Measurements from ENCODE around the gene XG. TPM values are rescaled to one million over a fixed set of nuclear protein-coding genes. Genes with fewer than 3 reads are reported as not detected.

Gene XG
- polyA plus RNA-seq, 3 donors, result not detected

- intact Hi-C loops (cut with micrococcal nuclease), result no loop called here
- Histone ChIP-seq H3K4me3 (replicated peaks in 1 of 3; ENCODE audit: low read depth in 2 of 3, low read length in 3 of 3) (no peak overlapping the region), H3K36me3 (replicated peaks in 1 of 2; ENCODE audit: control insufficient read depth in 1 of 2, insufficient read depth in 2 of 2, low read length in 2 of 2) (no peaks in the 10 kb centered on the region), H3K4me1 (ENCODE audit: control insufficient read depth in 1 of 2, insufficient read depth in 2 of 2, low read length in 2 of 2) (no peaks in the 10 kb centered on the region), H3K4me2 (replicated peaks; ENCODE audit: extremely low read depth, low read length, poor library complexity, severe bottlenecking) (no peak overlapping the region), H3K79me2 (ENCODE audit: insufficient read depth, low read length) (no peaks in the 10 kb centered on the region), H4K20me1 (ENCODE audit: insufficient read depth, low read length) (no peaks in the 10 kb centered on the region), H3K27me3 (ENCODE audit: control insufficient read depth in 2 of 2, insufficient read depth in 2 of 2, low read length in 2 of 2) (no peaks in the 10 kb centered on the region), H3K27ac (ENCODE audit: low read depth in 1 of 2, low read length in 2 of 2) (no peak overlapping the region), H3K9ac (ENCODE audit: insufficient read depth, low read length, poor library complexity, severe bottlenecking) (no peak overlapping the region), H3K9me3 (replicated peaks in 1 of 2; ENCODE audit: control insufficient read depth in 1 of 2, insufficient read depth in 1 of 2, low read length in 2 of 2) (no peaks in the 10 kb centered on the region), H2AFZ (ENCODE audit: insufficient read depth, low read depth, low read length, poor library complexity, severe bottlenecking) (no peak overlapping the region)
- no peak overlapping the region for H3K27ac Mint-ChIP-seq
- peaks cover 0 to 6% (median 4%) of the 10 kb centered on the region in 7 donors for H3K9me3 Mint-ChIP-seq
- TF ChIP-seq CTCF (IDR thresholded peaks at IDR 0.05), result no peak
- H3K4me3 Mint-ChIP-seq, result no peak overlapping the region
- H3K36me3 Mint-ChIP-seq, result no peaks in the 10 kb centered on the region
- peaks cover 0 to 5% (median 0%) of the 10 kb centered on the region in 3 donors for H3K27me3 Mint-ChIP-seq (ENCODE audit: low read depth in 3 of 3)
- 92% methylated on average over 2 of the region's 2 CpGs for WGBS (ENCODE audit: insufficient coverage)
- no peak for DNase-seq
- H3K4me1 Mint-ChIP-seq, result no peaks in the 10 kb centered on the region
These were observed 103.9 kb downstream of the XG start for GRCh38 chrX:2855761-2856160.

GRCh38 chrX:2857566-2857965 lies 105.7 kb downstream of the XG start:
- Mint-ChIP-seq H3K4me1 (no peaks in the 10 kb centered on the region), H3K27me3 (ENCODE audit: low read depth in 3 of 3) (peaks cover 0 to 5% (median 0%) of the 10 kb centered on the region in 3 donors), H3K9me3 (peaks cover 0 to 5% (median 4%) of the 10 kb centered on the region in 7 donors), H3K4me3 (no peak overlapping the region), H3K27ac (no peak overlapping the region), H3K36me3 (no peaks in the 10 kb centered on the region)
- no peak overlapping the region for H3K4me2 ChIP-seq (replicated peaks; ENCODE audit: extremely low read depth, low read length, poor library complexity, severe bottlenecking)
- H3K27ac ChIP-seq (ENCODE audit: low read depth in 1 of 2, low read length in 2 of 2), result no peak overlapping the region
- H3K9ac ChIP-seq (ENCODE audit: insufficient read depth, low read length, poor library complexity, severe bottlenecking), result no peak overlapping the region
- no peaks in the 10 kb centered on the region for H4K20me1 ChIP-seq (ENCODE audit: insufficient read depth, low read length)
- H3K79me2 ChIP-seq (ENCODE audit: insufficient read depth, low read length), result no peaks in the 10 kb centered on the region
- no peaks in the 10 kb centered on the region for H3K9me3 ChIP-seq (replicated peaks in 1 of 2; ENCODE audit: control insufficient read depth in 1 of 2, insufficient read depth in 1 of 2, low read length in 2 of 2)
- no peak overlapping the region for H2AFZ ChIP-seq (ENCODE audit: insufficient read depth, low read depth, low read length, poor library complexity, severe bottlenecking)
- H3K4me1 ChIP-seq (ENCODE audit: control insufficient read depth in 1 of 2, insufficient read depth in 2 of 2, low read length in 2 of 2), result no peaks in the 10 kb centered on the region
- H3K36me3 ChIP-seq (replicated peaks in 1 of 2; ENCODE audit: control insufficient read depth in 1 of 2, insufficient read depth in 2 of 2, low read length in 2 of 2), result no peaks in the 10 kb centered on the region
- no peak for TF ChIP-seq CTCF (IDR thresholded peaks at IDR 0.05)
- no CpG with 5 or more reads among the region's 3 CpGs for WGBS (ENCODE audit: insufficient coverage)
- intact Hi-C loops (cut with micrococcal nuclease), result no loop called here
- DNase-seq, result no peak
- H3K27me3 ChIP-seq (ENCODE audit: control insufficient read depth in 2 of 2, insufficient read depth in 2 of 2, low read length in 2 of 2), result no peaks in the 10 kb centered on the region
- H3K4me3 ChIP-seq (replicated peaks in 1 of 3; ENCODE audit: low read depth in 2 of 3, low read length in 3 of 3), result no peak overlapping the region

Measured in CD14-positive monocyte (primary cell).